HepG2 (cell line): Measurements from ENCODE around the gene FOXK2. TPM values are rescaled to one million over a fixed set of nuclear protein-coding genes. Genes with fewer than 3 reads are reported as not detected.
A peak's percentile ranks its signal among the peaks of the same experiment; 100 is the strongest.

Experiments used
- ELF1 ChIP-seq: sonication (generic); formaldehyde crosslinking; IDR thresholded peaks from 2 replicates; pipeline ENCODE4 v1.4.0; 2020; ENCODE audit warnings: missing genetic modification reagents
- GTF3A ChIP-seq: sonication (generic); formaldehyde crosslinking; conservative IDR thresholded peaks from 2 replicates; pipeline ENCODE4 v1.4.0; 2020; ENCODE audit warnings: mild to moderate bottlenecking, missing genetic modification reagents
- HNRNPH1 ChIP-seq: fragments of 200-400 bp; formaldehyde crosslinking; optimal IDR thresholded peaks from 2 replicates; pipeline ENCODE3; 2017; ENCODE audit warnings: mild to moderate bottlenecking, low read depth, low read length
- NONO ChIP-seq, 2 experiments: fragments of 450-650 bp in 1 of 2; sonication (generic) in 1 of 2; formaldehyde crosslinking in 1 of 2; IDR thresholded peaks in 1 of 2; conservative IDR thresholded peaks in 1 of 2; 2 replicates each; pipeline versions ENCODE4 v1.6.1 to v1.8.0; 2017 to 2022; ENCODE audit warnings: mild to moderate bottlenecking in 1 of 2, missing genetic modification reagents in 1 of 2, moderate library complexity in 1 of 2
- NR2F6 ChIP-seq, 2 experiments: IDR thresholded peaks; 2 replicates each; pipeline ENCODE4 v1.6.1; 2016; ENCODE audit warnings: antibody characterized with exemption in 1 of 2, mild to moderate bottlenecking in 1 of 2
- PITX1 ChIP-seq: sonication (generic); formaldehyde crosslinking; IDR thresholded peaks from 2 replicates; pipeline ENCODE4 v1.5.1; 2020; ENCODE audit warnings: mild to moderate bottlenecking, missing genetic modification reagents
- RORA ChIP-seq: sonication (generic); formaldehyde crosslinking; IDR thresholded peaks from 2 replicates; pipeline ENCODE4 v1.5.0; 2020; ENCODE audit warnings: mild to moderate bottlenecking, missing genetic modification reagents, moderate library complexity
- SNAPC5 ChIP-seq: sonication (generic); formaldehyde crosslinking; IDR thresholded peaks from 2 replicates; pipeline ENCODE4 v1.8.1; 2023; ENCODE audit warnings: mild to moderate bottlenecking, missing genetic modification reagents, borderline replicate concordance
- SNRNP70 ChIP-seq: fragments of 200-400 bp; formaldehyde crosslinking; IDR thresholded peaks from 2 replicates; pipeline ENCODE4 v1.6.1; 2017; ENCODE audit warnings: mild to moderate bottlenecking, low read depth, low read length, moderate library complexity
- SP1 ChIP-seq, 2 experiments: fragments of 450-650 bp in 1 of 2; sonication (generic) in 1 of 2; formaldehyde crosslinking in 1 of 2; IDR thresholded peaks; 2 replicates each; pipeline versions ENCODE4 v1.4.0 to v1.6.1; 2016 to 2020; ENCODE audit warnings: missing genetic modification reagents in 1 of 2
- TOE1 ChIP-seq: sonication (generic); formaldehyde crosslinking; IDR thresholded peaks from 2 replicates; pipeline ENCODE4 v1.4.0; 2020; ENCODE audit warnings: mild to moderate bottlenecking, missing genetic modification reagents
- UBTF ChIP-seq: sonication (generic); formaldehyde crosslinking; IDR thresholded peaks from 2 replicates; pipeline ENCODE4 v1.4.0; 2020; ENCODE audit warnings: mild to moderate bottlenecking, missing genetic modification reagents
- ZNF12 ChIP-seq: sonication (generic); formaldehyde crosslinking; IDR thresholded peaks from 2 replicates; pipeline ENCODE4 v1.5.0; 2020; ENCODE audit warnings: missing genetic modification reagents
- ZNF138 ChIP-seq: sonication (generic); formaldehyde crosslinking; IDR thresholded peaks from 2 replicates; pipeline ENCODE4 v1.5.0; 2020; ENCODE audit warnings: mild to moderate bottlenecking, low read depth, missing genetic modification reagents
- ZNF17 ChIP-seq: sonication (generic); formaldehyde crosslinking; IDR thresholded peaks from 2 replicates; pipeline ENCODE4 v1.5.0; 2020; ENCODE audit warnings: mild to moderate bottlenecking, missing genetic modification reagents
- ZNF501 ChIP-seq: sonication (generic); formaldehyde crosslinking; IDR thresholded peaks from 2 replicates; pipeline ENCODE4 v1.5.1; 2020; ENCODE audit warnings: mild to moderate bottlenecking, moderate library complexity, missing genetic modification reagents
- ZNF724P ChIP-seq: sonication (generic); formaldehyde crosslinking; IDR thresholded peaks from 2 replicates; pipeline ENCODE4 v1.8.0; 2022; ENCODE audit warnings: missing genetic modification reagents, borderline replicate concordance
- ZSCAN22 ChIP-seq: sonication (generic); formaldehyde crosslinking; IDR thresholded peaks from 2 replicates; pipeline ENCODE4 v1.4.0; 2020; ENCODE audit warnings: mild to moderate bottlenecking, missing genetic modification reagents
- polyA plus RNA-seq, 8 experiments: library from polyadenylated mRNA; depleted of rRNA in 3 of 8; stranded (reverse) in 7 of 8; unstranded in 1 of 8; fragments of >200 nt; fragmentation: Illumina TruSeq in 4 of 8; extraction: Trizol in 4 of 8; gene quantifications; 2 replicates each; pipeline versions ENCODE4 v1.2.1 to v1.2.3, GENCODE V29; 2011 to 2016; ENCODE audit warnings: low read depth in 4 of 8, missing spikeins in 1 of 8, mixed read lengths in 1 of 8; ENCODE audit not compliant: insufficient read depth in 1 of 8
- total RNA-seq, 5 experiments: library from RNA; depleted of rRNA; stranded (reverse); fragments of >200 nt; fragmentation: Illumina TruSeq; extraction: Trizol; gene quantifications; 2 replicates each; pipeline ENCODE4 v1.2.3, GENCODE V29; 2016; ENCODE audit warnings: low read depth in 1 of 5
- TF ChIP-seq, protein P1 (sequence below): sonication (generic); formaldehyde crosslinking; IDR thresholded peaks from 2 replicates; pipeline ENCODE4 v1.8.1; 2023; ENCODE audit warnings: mild to moderate bottlenecking, inconsistent platforms, moderate library complexity, missing genetic modification reagents, borderline replicate concordance
- TF ChIP-seq, protein P2 (sequence below): sonication (generic); formaldehyde crosslinking; IDR thresholded peaks from 2 replicates; pipeline ENCODE4 v1.4.0; 2020; ENCODE audit warnings: mild to moderate bottlenecking, missing genetic modification reagents

The FOXK2 gene
- total and polyA plus RNA-seq, 2 of the 13 experiments (the other 11 are each of a cell fraction or from before 2014, with no cell fraction given): 67.1 to 67.2 TPM

DNA sequence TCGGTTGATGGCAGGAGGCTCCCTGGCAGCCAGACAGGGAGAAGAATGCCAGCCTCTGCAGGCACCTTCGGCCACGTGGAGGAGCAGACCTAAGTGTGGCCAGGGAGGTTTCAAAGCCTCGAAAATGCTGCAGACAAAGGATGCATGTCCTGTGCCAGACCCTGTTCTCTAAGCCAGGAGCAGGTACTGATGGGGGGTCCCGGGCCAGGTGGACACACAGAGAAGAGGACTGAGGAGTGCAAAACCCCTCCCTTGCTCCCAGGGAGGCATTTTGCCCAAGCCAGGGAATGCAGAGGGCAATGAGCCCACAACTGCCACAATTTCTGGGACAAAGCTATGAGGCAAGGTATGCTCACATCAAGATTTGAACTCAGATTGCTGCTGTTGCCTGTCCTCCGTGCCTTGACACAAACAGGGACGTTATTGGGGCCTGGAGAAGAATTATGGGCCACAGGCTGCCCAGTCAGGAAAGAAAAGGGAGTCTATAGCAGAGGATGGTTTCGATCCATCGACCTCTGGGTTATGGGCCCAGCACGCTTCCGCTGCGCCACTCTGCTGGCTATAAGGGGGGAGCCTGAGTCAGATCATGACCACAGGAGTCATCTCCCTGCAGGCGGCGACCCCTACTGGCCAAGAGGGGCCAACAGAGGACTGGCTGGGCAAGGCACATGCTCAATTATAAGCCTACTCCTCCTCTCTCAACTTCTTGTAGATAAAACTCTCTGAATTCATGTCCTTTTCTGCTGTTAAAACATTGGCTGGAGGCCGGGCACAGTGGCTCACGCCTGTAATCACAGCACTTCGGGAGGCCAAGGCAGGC, 25.1 kb upstream of the FOXK2 start (continued):
- 0 out of 2 replicates have a peak, but pooled peaks have one; percentile 29 for TF ChIP-seq ZSCAN22 (CRISPR knock-in tag)
- peak; percentile 83; the same call in 1 of the 2 replicates for TF ChIP-seq ZNF138 (CRISPR knock-in tag)
- TF ChIP-seq SP1 (IDR thresholded peaks at IDR 0.05): no peak
- peak; percentile 63; the same call in 1 of the 2 replicates for TF ChIP-seq SP1 (CRISPR knock-in tag; IDR thresholded peaks at IDR 0.05)
- TF ChIP-seq PITX1 (CRISPR knock-in tag): peak; percentile 87
- TF ChIP-seq, protein P1, sequence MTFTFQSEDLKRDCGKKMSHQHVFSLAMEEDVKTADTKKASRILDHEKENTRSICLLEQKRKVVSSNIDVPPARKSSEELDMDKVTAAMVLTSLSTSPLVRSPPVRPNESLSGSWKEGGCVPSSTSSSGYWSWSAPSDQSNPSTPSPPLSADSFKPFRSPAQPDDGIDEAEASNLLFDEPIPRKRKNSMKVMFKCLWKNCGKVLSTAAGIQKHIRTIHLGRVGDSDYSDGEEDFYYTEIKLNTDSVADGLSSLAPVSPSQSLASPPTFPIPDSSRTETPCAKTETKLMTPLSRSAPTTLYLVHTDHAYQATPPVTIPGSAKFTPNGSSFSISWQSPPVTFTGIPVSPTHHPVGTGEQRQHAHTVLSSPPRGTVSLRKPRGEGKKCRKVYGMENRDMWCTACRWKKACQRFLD (CRISPR knock-in tag): no peak; the same call in none of the 2 replicates
- TF ChIP-seq, protein P2, sequence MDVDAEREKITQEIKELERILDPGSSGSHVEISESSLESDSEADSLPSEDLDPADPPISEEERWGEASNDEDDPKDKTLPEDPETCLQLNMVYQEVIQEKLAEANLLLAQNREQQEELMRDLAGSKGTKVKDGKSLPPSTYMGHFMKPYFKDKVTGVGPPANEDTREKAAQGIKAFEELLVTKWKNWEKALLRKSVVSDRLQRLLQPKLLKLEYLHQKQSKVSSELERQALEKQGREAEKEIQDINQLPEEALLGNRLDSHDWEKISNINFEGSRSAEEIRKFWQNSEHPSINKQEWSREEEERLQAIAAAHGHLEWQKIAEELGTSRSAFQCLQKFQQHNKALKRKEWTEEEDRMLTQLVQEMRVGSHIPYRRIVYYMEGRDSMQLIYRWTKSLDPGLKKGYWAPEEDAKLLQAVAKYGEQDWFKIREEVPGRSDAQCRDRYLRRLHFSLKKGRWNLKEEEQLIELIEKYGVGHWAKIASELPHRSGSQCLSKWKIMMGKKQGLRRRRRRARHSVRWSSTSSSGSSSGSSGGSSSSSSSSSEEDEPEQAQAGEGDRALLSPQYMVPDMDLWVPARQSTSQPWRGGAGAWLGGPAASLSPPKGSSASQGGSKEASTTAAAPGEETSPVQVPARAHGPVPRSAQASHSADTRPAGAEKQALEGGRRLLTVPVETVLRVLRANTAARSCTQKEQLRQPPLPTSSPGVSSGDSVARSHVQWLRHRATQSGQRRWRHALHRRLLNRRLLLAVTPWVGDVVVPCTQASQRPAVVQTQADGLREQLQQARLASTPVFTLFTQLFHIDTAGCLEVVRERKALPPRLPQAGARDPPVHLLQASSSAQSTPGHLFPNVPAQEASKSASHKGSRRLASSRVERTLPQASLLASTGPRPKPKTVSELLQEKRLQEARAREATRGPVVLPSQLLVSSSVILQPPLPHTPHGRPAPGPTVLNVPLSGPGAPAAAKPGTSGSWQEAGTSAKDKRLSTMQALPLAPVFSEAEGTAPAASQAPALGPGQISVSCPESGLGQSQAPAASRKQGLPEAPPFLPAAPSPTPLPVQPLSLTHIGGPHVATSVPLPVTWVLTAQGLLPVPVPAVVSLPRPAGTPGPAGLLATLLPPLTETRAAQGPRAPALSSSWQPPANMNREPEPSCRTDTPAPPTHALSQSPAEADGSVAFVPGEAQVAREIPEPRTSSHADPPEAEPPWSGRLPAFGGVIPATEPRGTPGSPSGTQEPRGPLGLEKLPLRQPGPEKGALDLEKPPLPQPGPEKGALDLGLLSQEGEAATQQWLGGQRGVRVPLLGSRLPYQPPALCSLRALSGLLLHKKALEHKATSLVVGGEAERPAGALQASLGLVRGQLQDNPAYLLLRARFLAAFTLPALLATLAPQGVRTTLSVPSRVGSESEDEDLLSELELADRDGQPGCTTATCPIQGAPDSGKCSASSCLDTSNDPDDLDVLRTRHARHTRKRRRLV (CRISPR knock-in tag): peak; percentile 80
- TF ChIP-seq SNRNP70: no peak
- no peak for TF ChIP-seq ZNF17 (CRISPR knock-in tag)
- peak; percentile 95 for TF ChIP-seq ZNF501 (CRISPR knock-in tag)
- peak; percentile 67; the same call in 1 of the 2 replicates for TF ChIP-seq ELF1 (CRISPR knock-in tag)
- no peak for TF ChIP-seq NONO (IDR thresholded peaks at IDR 0.05)
- TF ChIP-seq NONO (CRISPR knock-in tag; conservative IDR thresholded peaks at IDR 0.05): peak; percentile 89
- peak; percentile 66 for TF ChIP-seq UBTF (CRISPR knock-in tag)
- TF ChIP-seq RORA (CRISPR knock-in tag): no peak
- peak; percentile 66 for TF ChIP-seq NR2F6 (IDR thresholded peaks at IDR 0.05)
- TF ChIP-seq NR2F6 (CRISPR knock-in tag; IDR thresholded peaks at IDR 0.05): peak; percentile 65; the same call in 1 of the 2 replicates
- TF ChIP-seq GTF3A: peak; percentile 100
- no peak for TF ChIP-seq HNRNPH1
- peak; percentile 63; the same call in 1 of the 2 replicates for TF ChIP-seq ZNF724P
- no peak; the same call in 1 of the 2 replicates for TF ChIP-seq ZNF12
- TF ChIP-seq SNAPC5 (CRISPR knock-in tag): 0 out of 2 replicates have a peak, but pooled peaks have one; percentile 22
- peak; percentile 92 for TF ChIP-seq TOE1 (CRISPR knock-in tag)
